HepG2 (cell line): ENCODE results near the gene TH. TPM values are rescaled to one million over a fixed set of nuclear protein-coding genes. Genes with fewer than 3 reads are reported as not detected.

Experiments
- AHDC1 ChIP-seq: sonication (generic); formaldehyde crosslinking; IDR thresholded peaks from 2 replicates; pipeline ENCODE4 v1.5.1; 2020; ENCODE audit warnings: mild to moderate bottlenecking, missing genetic modification reagents, borderline replicate concordance
- AKAP8 ChIP-seq: sonication (generic); formaldehyde crosslinking; IDR thresholded peaks from 2 replicates; pipeline ENCODE4 v1.5.1; 2020; ENCODE audit warnings: mild to moderate bottlenecking, missing genetic modification reagents
- GABPB1 ChIP-seq: IDR thresholded peaks from 2 replicates; pipeline ENCODE4 v1.6.1; 2016; ENCODE audit warnings: mild to moderate bottlenecking, missing genetic modification reagents, moderate library complexity, missing compliant biosample characterization
- HOXA5 ChIP-seq: sonication (generic); formaldehyde crosslinking; IDR thresholded peaks from 2 replicates; pipeline ENCODE4 v1.4.0; 2020; ENCODE audit warnings: missing genetic modification reagents
- KDM4B ChIP-seq: sonication (generic); formaldehyde crosslinking; IDR thresholded peaks from 2 replicates; pipeline ENCODE4 v1.4.0; 2020; ENCODE audit warnings: missing genetic modification reagents
- MATR3 ChIP-seq: sonication (generic); formaldehyde crosslinking; IDR thresholded peaks from 2 replicates; pipeline ENCODE4 v1.4.0; 2020; ENCODE audit warnings: missing genetic modification reagents
- PATZ1 ChIP-seq: sonication (generic); formaldehyde crosslinking; IDR thresholded peaks from 2 replicates; pipeline ENCODE4 v1.4.0; 2020; ENCODE audit warnings: missing genetic modification reagents
- PBX2 ChIP-seq: IDR thresholded peaks from 2 replicates; pipeline ENCODE4 v1.6.1; 2016; ENCODE audit warnings: control low read depth
- SALL2 ChIP-seq: sonication (generic); formaldehyde crosslinking; IDR thresholded peaks from 2 replicates; pipeline ENCODE4 v1.8.1; 2023; ENCODE audit warnings: mild to moderate bottlenecking, missing genetic modification reagents, inconsistent platforms
- SIX1 ChIP-seq: sonication (generic); formaldehyde crosslinking; IDR thresholded peaks from 2 replicates; pipeline ENCODE4 v1.4.0; 2020; ENCODE audit warnings: missing genetic modification reagents, borderline replicate concordance
- SNRNP70 ChIP-seq: fragments of 200-400 bp; formaldehyde crosslinking; IDR thresholded peaks from 2 replicates; pipeline ENCODE4 v1.6.1; 2017; ENCODE audit warnings: mild to moderate bottlenecking, low read depth, low read length, moderate library complexity
- ZBTB14 ChIP-seq: sonication (generic); formaldehyde crosslinking; IDR thresholded peaks from 2 replicates; pipeline ENCODE4 v1.4.0; 2020; ENCODE audit warnings: missing genetic modification reagents
- ZBTB26 ChIP-seq: IDR thresholded peaks from 2 replicates; pipeline ENCODE4 v1.6.1; 2016; ENCODE audit warnings: missing compliant biosample characterization, missing genetic modification reagents, borderline replicate concordance
- ZNF10 ChIP-seq: sonication (generic); formaldehyde crosslinking; IDR thresholded peaks from 2 replicates; pipeline ENCODE4 v1.4.0; 2020; ENCODE audit warnings: mild to moderate bottlenecking, low read depth, missing genetic modification reagents, borderline replicate concordance
- ZNF225 ChIP-seq: sonication (generic); formaldehyde crosslinking; IDR thresholded peaks from 2 replicates; pipeline ENCODE4 v1.4.0; 2020; ENCODE audit warnings: mild to moderate bottlenecking, missing genetic modification reagents
- polyA plus RNA-seq, 8 experiments: library from polyadenylated mRNA; depleted of rRNA in 3 of 8; stranded (reverse) in 7 of 8; unstranded in 1 of 8; fragments of >200 nt; fragmentation: Illumina TruSeq in 4 of 8; extraction: Trizol in 4 of 8; gene quantifications; 2 replicates each; pipeline versions ENCODE4 v1.2.1 to v1.2.3, GENCODE V29; 2011 to 2016; ENCODE audit warnings: low read depth in 4 of 8, missing spikeins in 1 of 8, mixed read lengths in 1 of 8; ENCODE audit not compliant: insufficient read depth in 1 of 8
- total RNA-seq, 5 experiments: library from RNA; depleted of rRNA; stranded (reverse); fragments of >200 nt; fragmentation: Illumina TruSeq; extraction: Trizol; gene quantifications; 2 replicates each; pipeline ENCODE4 v1.2.3, GENCODE V29; 2016; ENCODE audit warnings: low read depth in 1 of 5

TH gene
- total and polyA plus RNA-seq, 2 of the 13 experiments (the other 11 are each of a cell fraction or from before 2014, with no cell fraction given) = 0.36 TPM; not detected in 1

- TF ChIP-seq SIX1 = no peak
- TF ChIP-seq KDM4B (CRISPR knock-in tag) = no peak
- 0 out of 2 replicates have a peak, but pooled peaks have one; percentile 42 for TF ChIP-seq GABPB1 (CRISPR knock-in tag)
- no peak for TF ChIP-seq ZNF225 (CRISPR knock-in tag)
- no peak; the same call in 1 of the 2 replicates for TF ChIP-seq AKAP8
- peak; percentile 72 for TF ChIP-seq PATZ1 (CRISPR knock-in tag)
- no peak for TF ChIP-seq ZNF10 (CRISPR knock-in tag)
- no peak for TF ChIP-seq ZBTB26 (CRISPR knock-in tag)
- no peak for TF ChIP-seq ZBTB14 (CRISPR knock-in tag)
- TF ChIP-seq SALL2 (CRISPR knock-in tag) = peak; percentile 45; the same call in 1 of the 2 replicates
- no peak for TF ChIP-seq HOXA5
- 0 out of 2 replicates have a peak, but pooled peaks have one; percentile 16 for TF ChIP-seq AHDC1
- no peak for TF ChIP-seq PBX2 (CRISPR knock-in tag)
- no peak for TF ChIP-seq MATR3
- no peak for TF ChIP-seq SNRNP70
These were observed 34.2 kb downstream of the TH start (continued) for GRCh38 chr11:2137202-2138067.
